Heart right ventricle (tissue), 16 donors: ENCODE data around the gene HEBP1. TPM values are rescaled to one million over a fixed set of nuclear protein-coding genes. Genes with fewer than 3 reads are reported as not detected.

Experiments used
- ATAC-seq, 8 donors: fragments of 200-7000 bp; cut with Tn5 transposase; one replicate each; pipeline ENCODE4 v1.9.1; 2020; ENCODE audit warnings: mild to moderate bottlenecking in 8 of 8, moderate library complexity in 8 of 8, moderate number of reproducible peaks in 1 of 8
- DNase-seq, 2 donors: peaks; one replicate each; pipeline ENCODE4 v3.0.0-alpha.2; 2020
- H3K27ac ChIP-seq, 10 donors: fragments of 200-600 bp; sonication (generic) in 2 of 10; one replicate each; pipeline versions ENCODE4 v1.5.0 to v1.8.0; 2020 to 2022; ENCODE audit warnings: mild to moderate bottlenecking in 3 of 10
- H3K27me3 ChIP-seq, 7 donors: fragments of 200-600 bp; one replicate each; pipeline ENCODE4 v1.8.0; 2021 to 2022; ENCODE audit warnings: mild to moderate bottlenecking in 2 of 7
- H3K36me3 ChIP-seq, 9 donors: fragments of 200-600 bp; sonication (generic) in 1 of 9; one replicate each; pipeline versions ENCODE4 v1.5.0 to v1.8.0; 2020 to 2022; ENCODE audit warnings: mild to moderate bottlenecking in 2 of 9
- H3K4me1 ChIP-seq, 9 donors: fragments of 200-600 bp; sonication (generic) in 1 of 9; one replicate each; pipeline versions ENCODE4 v1.5.0 to v1.8.0; 2020 to 2022; ENCODE audit warnings: mild to moderate bottlenecking in 4 of 9
- H3K4me3 ChIP-seq, 10 donors: fragments of 200-600 bp; sonication (generic) in 2 of 10; one replicate each; pipeline versions ENCODE4 v1.5.0 to v1.8.0; 2020 to 2022; ENCODE audit warnings: mild to moderate bottlenecking in 7 of 10, moderate library complexity in 2 of 10
- H3K9me3 ChIP-seq, 11 donors: fragments of 200-600 bp in 10 of 11; sonication (generic) in 2 of 11; one replicate each; pipeline versions ENCODE4 v1.5.0 to v1.8.0; 2013 to 2022; ENCODE audit warnings: mild to moderate bottlenecking in 2 of 11, control low read depth in 1 of 11, moderate library complexity in 1 of 11
- CTCF ChIP-seq, 9 donors: fragments of 200-600 bp; sonication (generic) in 2 of 9; IDR thresholded peaks; one replicate each; pipeline versions ENCODE4 v1.5.0 to v1.8.0; 2021 to 2022; ENCODE audit warnings: antibody characterized with exemption in 9 of 9, mild to moderate bottlenecking in 5 of 9, moderate library complexity in 1 of 9
- WGBS, 2 donors: extraction: QIAGEN DNeasy Blood & Tissue Kit; methylation state at CpG; one replicate each; pipeline ENCODE4 v1.1.7; 2013; ENCODE audit warnings: inconsistent platforms in 1 of 2; 5-methylcytosine and 5-hydroxymethylcytosine counted together
- intact Hi-C, 10 donors: fragments of 100-400 bp; cut with DNase I; formaldehyde crosslinking; loops; one replicate each; pipeline versions ENCODE4 v1.11.1 to v1.14.2; 2022
- polyA plus RNA-seq, 2 donors: library from polyadenylated mRNA; stranded (reverse); fragments of 200-250 nt; gene quantifications; one replicate each; pipeline ENCODE4 v1.2.3, GENCODE V29; 2013
- total RNA-seq, 10 donors: library from RNA; stranded (reverse); fragmentation: NEBNext Ultra II Directional in 3 of 10; extraction: Animal tissue kit (Norgen Biotek cat#: 25700) in 3 of 10; gene quantifications; one replicate each; pipeline versions ENCODE4 v1.2.1 to v1.2.4, GENCODE V29; 2021 to 2023
- donor health status: Arrhythmogenic right ventricular cardiomyopathy.
- donor health status: ischemic (EF 13 %, LVEDD 7.1; RV severe dilation, severe dysfunction).
- donor health status: healthy with polysubstance abuse.
- donor health status: DM: no; HTN: yes; CAD: no.
- donor health status: DM: no; HTN: no; CAD: no.
- donor health status: ischemic (EF 25% LVEDD 6.9; RV normal size, moderate dysfunction).
- donor health status: ischemic (EF 25% LVEDD 5.7; RV mildly dilated, moderate dysfunction).
- donor health status: healthy.
- donor health status: DM: yes; HTN: yes; CAD: no.
- donor health status: Ischemic cardiomyopathy.
- donor health status: ischemic (EF 35%, LVEDD 5.7; RV mildly dilated, moderate dysfunction).
- donor health status: nonischemic (EF 11% LVEDD 7.7; RV severe dilation, severe dysfunction).
- donor health status: DM: yes; HTN: yes; CAD: no.
- donor health status: PGD.
- donor health status: ischemic (EF 29% LVEDD 5.4; RV normal size, mild dysfunction).
- donor health status: nonischemic (EF 23%, LVEDD 6.1; RV moderate dilation, normal function).

HEBP1 gene
- total and polyA plus RNA-seq, 12 donors: 23.7 to 72.0 (median 51.4) TPM

- DNase-seq (no peak), ATAC-seq (no peak)
- H3K27ac ChIP-seq: no peak overlapping the region
- no peaks in the 10 kb centered on the region for H3K36me3 ChIP-seq
- no peaks in the 10 kb centered on the region for H3K4me1 ChIP-seq
- no peak for TF ChIP-seq CTCF (IDR thresholded peaks at IDR 0.05)
- H3K4me3 ChIP-seq: no peak overlapping the region
- no peaks in the 10 kb centered on the region for H3K9me3 ChIP-seq
- intact Hi-C loops: no loop called here
- H3K27me3 ChIP-seq: no peaks in the 10 kb centered on the region
- 91 to 96% methylated on average over 1 of the region's 1 CpG for WGBS, 2 donors
These were observed 48.6 kb downstream of the HEBP1 start for GRCh38 chr12:12951504-12951903.

GRCh38 chr12:12947902-12948301 is 52.2 kb downstream of the HEBP1 start:
- WGBS, 2 donors: 83 to 85% methylated on average over 4 of the region's 4 CpGs
- Histone ChIP-seq H3K27ac (no peak overlapping the region), H3K36me3 (no peaks in the 10 kb centered on the region), H3K4me1 (no peaks in the 10 kb centered on the region), H3K27me3 (no peaks in the 10 kb centered on the region), H3K4me3 (no peak overlapping the region), H3K9me3 (no peaks in the 10 kb centered on the region)
- intact Hi-C loops: no loop called here
- TF ChIP-seq CTCF (IDR thresholded peaks at IDR 0.05): no peak
- DNase-seq (no peak), ATAC-seq (no peak)

GRCh38 chr12:12946686-12947355 is 53.2 kb downstream of the HEBP1 start:
- H3K27me3 ChIP-seq: no peaks in the 10 kb centered on the region
- no peaks in the 10 kb centered on the region for H3K9me3 ChIP-seq
- H3K36me3 ChIP-seq: no peaks in the 10 kb centered on the region
- intact Hi-C loops: no loop called here
- no peak for TF ChIP-seq CTCF (IDR thresholded peaks at IDR 0.05)
- 88 to 90% methylated on average over 7 of the region's 7 CpGs for WGBS, 2 donors
- H3K27ac ChIP-seq: no peak overlapping the region
- no peak for DNase-seq
- H3K4me3 ChIP-seq: no peak overlapping the region
- no peaks in the 10 kb centered on the region for H3K4me1 ChIP-seq
- ATAC-seq: no peak

GRCh38 chr12:12945591-12945990 is 54.5 kb downstream of the HEBP1 start:
- H3K36me3 ChIP-seq: no peaks in the 10 kb centered on the region
- H3K4me3 ChIP-seq: no peak overlapping the region
- no peak overlapping the region for H3K27ac ChIP-seq
- no peaks in the 10 kb centered on the region for H3K27me3 ChIP-seq
- H3K9me3 ChIP-seq: no peaks in the 10 kb centered on the region
- TF ChIP-seq CTCF (IDR thresholded peaks at IDR 0.05): no peak
- no peaks in the 10 kb centered on the region for H3K4me1 ChIP-seq
- intact Hi-C loops: no loop called here
- DNase-seq (no peak), ATAC-seq (no peak)
